ENCODE data around the gene CDC42. TPM values are rescaled to one million over a fixed set of nuclear protein-coding genes. Genes with fewer than 3 reads are reported as not detected.
"Not testable (repeated sequence)": the region's sequence is repeated elsewhere in the genome, so short reads cannot be mapped to it uniquely, and the experiment has no call there.

CDC42 gene
- total and polyA plus RNA-seq, 2 experiments from 2014 or later, result 119 to 184 TPM

DNA sequence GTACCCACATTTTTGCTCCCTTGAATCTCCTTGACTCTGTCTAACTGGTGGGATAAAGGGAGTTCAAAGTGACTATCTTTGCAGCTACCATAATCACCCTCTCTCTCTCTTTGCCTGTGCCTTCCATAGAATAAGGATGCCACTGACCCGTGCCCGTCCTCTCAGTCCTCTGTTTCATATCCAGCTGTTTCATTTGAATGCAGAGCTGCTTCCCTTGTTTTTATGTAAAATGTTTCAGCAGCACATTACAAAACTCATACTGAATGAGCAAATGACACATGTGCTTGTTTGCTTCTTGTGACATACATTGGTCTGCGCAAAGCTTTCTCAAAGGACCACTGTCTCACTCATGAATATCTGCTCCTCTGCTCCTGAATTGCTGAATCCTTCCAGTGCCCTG is 38.4 kb downstream of the CDC42 start (continued):
- TF ChIP-seq, protein P1, sequence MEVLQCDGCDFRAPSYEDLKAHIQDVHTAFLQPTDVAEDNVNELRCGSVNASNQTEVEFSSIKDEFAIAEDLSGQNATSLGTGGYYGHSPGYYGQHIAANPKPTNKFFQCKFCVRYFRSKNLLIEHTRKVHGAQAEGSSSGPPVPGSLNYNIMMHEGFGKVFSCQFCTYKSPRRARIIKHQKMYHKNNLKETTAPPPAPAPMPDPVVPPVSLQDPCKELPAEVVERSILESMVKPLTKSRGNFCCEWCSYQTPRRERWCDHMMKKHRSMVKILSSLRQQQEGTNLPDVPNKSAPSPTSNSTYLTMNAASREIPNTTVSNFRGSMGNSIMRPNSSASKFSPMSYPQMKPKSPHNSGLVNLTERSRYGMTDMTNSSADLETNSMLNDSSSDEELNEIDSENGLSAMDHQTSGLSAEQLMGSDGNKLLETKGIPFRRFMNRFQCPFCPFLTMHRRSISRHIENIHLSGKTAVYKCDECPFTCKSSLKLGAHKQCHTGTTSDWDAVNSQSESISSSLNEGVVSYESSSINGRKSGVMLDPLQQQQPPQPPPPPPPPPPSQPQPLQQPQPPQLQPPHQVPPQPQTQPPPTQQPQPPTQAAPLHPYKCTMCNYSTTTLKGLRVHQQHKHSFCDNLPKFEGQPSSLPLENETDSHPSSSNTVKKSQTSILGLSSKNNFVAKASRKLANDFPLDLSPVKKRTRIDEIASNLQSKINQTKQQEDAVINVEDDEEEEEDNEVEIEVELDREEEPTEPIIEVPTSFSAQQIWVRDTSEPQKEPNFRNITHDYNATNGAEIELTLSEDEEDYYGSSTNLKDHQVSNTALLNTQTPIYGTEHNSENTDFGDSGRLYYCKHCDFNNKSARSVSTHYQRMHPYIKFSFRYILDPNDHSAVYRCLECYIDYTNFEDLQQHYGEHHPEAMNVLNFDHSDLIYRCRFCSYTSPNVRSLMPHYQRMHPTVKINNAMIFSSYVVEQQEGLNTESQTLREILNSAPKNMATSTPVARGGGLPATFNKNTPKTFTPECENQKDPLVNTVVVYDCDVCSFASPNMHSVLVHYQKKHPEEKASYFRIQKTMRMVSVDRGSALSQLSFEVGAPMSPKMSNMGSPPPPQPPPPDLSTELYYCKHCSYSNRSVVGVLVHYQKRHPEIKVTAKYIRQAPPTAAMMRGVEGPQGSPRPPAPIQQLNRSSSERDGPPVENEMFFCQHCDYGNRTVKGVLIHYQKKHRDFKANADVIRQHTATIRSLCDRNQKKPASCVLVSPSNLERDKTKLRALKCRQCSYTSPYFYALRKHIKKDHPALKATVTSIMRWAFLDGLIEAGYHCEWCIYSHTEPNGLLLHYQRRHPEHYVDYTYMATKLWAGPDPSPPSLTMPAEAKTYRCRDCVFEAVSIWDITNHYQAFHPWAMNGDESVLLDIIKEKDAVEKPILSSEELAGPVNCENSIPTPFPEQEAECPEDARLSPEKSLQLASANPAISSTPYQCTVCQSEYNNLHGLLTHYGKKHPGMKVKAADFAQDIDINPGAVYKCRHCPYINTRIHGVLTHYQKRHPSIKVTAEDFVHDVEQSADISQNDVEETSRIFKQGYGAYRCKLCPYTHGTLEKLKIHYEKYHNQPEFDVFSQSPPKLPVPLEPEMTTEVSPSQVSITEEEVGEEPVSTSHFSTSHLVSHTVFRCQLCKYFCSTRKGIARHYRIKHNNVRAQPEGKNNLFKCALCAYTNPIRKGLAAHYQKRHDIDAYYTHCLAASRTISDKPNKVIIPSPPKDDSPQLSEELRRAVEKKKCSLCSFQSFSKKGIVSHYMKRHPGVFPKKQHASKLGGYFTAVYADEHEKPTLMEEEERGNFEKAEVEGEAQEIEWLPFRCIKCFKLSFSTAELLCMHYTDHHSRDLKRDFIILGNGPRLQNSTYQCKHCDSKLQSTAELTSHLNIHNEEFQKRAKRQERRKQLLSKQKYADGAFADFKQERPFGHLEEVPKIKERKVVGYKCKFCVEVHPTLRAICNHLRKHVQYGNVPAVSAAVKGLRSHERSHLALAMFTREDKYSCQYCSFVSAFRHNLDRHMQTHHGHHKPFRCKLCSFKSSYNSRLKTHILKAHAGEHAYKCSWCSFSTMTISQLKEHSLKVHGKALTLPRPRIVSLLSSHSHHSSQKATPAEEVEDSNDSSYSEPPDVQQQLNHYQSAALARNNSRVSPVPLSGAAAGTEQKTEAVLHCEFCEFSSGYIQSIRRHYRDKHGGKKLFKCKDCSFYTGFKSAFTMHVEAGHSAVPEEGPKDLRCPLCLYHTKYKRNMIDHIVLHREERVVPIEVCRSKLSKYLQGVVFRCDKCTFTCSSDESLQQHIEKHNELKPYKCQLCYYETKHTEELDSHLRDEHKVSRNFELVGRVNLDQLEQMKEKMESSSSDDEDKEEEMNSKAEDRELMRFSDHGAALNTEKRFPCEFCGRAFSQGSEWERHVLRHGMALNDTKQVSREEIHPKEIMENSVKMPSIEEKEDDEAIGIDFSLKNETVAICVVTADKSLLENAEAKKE (CRISPR knock-in tag; IDR thresholded peaks at IDR 0.05), result no peak
- TF ChIP-seq POLR2AphosphoS5 (IDR thresholded peaks at IDR 0.05; ENCODE audit: low read depth) (no peak), JUNB (IDR thresholded peaks at IDR 0.05; ENCODE audit: unreplicated experiment) (no peak)

- peak overlapping the region; percentile 79 for H3K27ac ChIP-seq (ENCODE audit: low read depth)
- peaks cover 61% of the 10 kb centered on the region for H3K79me2 ChIP-seq (replicated peaks; ENCODE audit: insufficient read depth)
- peak in 1 of 2 experiments; percentile 20; a peak in 1 of 4 replicates for TF ChIP-seq CTCF (conservative IDR thresholded peaks at IDR 0.05; ENCODE audit: low read depth in 2 of 2)
- H3K9me3 Mint-ChIP-seq; H3F3A ChIP-seq (replicated peaks; ENCODE audit: low read depth); H2AFZ ChIP-seq; H3K27me3 Mint-ChIP-seq (ENCODE audit: insufficient read depth, low read depth, poor library complexity); H3K9me2 ChIP-seq (ENCODE audit: insufficient read depth); H3K4me3 Mint-ChIP-seq; H3K27me3 ChIP-seq (ENCODE audit: insufficient read depth); H4K20me1 ChIP-seq (replicated peaks; ENCODE audit: insufficient read depth); H3K36me3 ChIP-seq (ENCODE audit: insufficient read depth): not testable (repeated sequence)
- ATAC-seq (peak; percentile 75), DNase-seq (ENCODE audit: low spot score) (peak; percentile 90)
- 0 out of 2 replicates have a peak overlapping the region, but pooled peaks have one; percentile 1 for H3K4me3 ChIP-seq
- Mint-ChIP-seq H3K4me1 (peaks cover 63% of the 10 kb centered on the region), H3K27ac (peak overlapping the region; percentile 88), H3K36me3 (ENCODE audit: low read depth) (peaks cover 11% of the 10 kb centered on the region)
- peak overlapping the region; percentile 29 for H3K4me2 ChIP-seq
- peaks cover 48% of the 10 kb centered on the region for H3K4me1 ChIP-seq (ENCODE audit: insufficient read depth)
Observed at GRCh38 chr1:22092026-22092768, 39.7 kb downstream of the CDC42 start.
